GM12873 (cell line): ENCODE measurements around the gene SCOC.

Experiments
- CTCF ChIP-seq: IDR thresholded peaks from 2 replicates; pipeline ENCODE4 v1.5.1; 2012; ENCODE audit warnings: low read depth, mild to moderate bottlenecking, moderate library complexity, low read length, control low read depth; ENCODE audit not compliant: insufficient read depth; ENCODE audit errors: missing control alignments

Gene SCOC

GRCh38 chr4:140335076-140335475 is 38.4 kb upstream of the SCOC start:
- TF ChIP-seq CTCF = no peak

DNA sequence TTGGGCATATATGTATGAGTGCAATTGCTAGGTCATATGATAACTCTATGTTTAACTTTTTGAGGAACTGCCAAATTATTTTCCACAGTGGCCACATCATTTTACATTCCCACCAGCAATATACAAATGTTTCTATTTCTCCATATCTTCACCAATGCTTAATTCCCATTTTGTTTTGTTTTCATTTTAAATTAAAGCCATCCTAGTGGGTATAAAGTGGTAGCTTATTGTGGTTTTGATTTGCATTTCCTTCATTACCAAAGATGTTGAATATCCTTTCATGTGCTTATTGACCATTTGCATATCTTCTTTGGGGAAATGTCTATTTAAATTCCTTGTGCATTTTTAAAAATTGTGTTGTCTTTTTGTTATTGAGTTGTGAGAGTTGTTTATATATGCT is 36.7 kb upstream of the SCOC start:
- no peak for TF ChIP-seq CTCF

GRCh38 chr4:140342620-140343019 is 30.8 kb upstream of the SCOC start:
- TF ChIP-seq CTCF = no peak

- no peak for TF ChIP-seq CTCF
These were observed 30.1 kb upstream of the SCOC start for GRCh38 chr4:140343303-140343702.

GRCh38 chr4:140344101-140344500 is 29.3 kb upstream of the SCOC start:
- no peak for TF ChIP-seq CTCF

GRCh38 chr4:140344621-140345020 is 28.8 kb upstream of the SCOC start:
- TF ChIP-seq CTCF = no peak

- TF ChIP-seq CTCF = no peak
These were observed 27.3 kb upstream of the SCOC start for GRCh38 chr4:140346136-140346535.
